GM12878 (cell line): Measurements from ENCODE around the gene MID1. TPM values are rescaled to one million over a fixed set of nuclear protein-coding genes. Genes with fewer than 3 reads are reported as not detected.

Experiments
- ATAC-seq: fragments of 200-7000 bp; cut with Tn5 transposase; 3 replicates; pipeline ENCODE4 v1.9.1; 2020; ENCODE audit warnings: mild to moderate bottlenecking, moderate library complexity
- BruUV-seq: library from RNA; stranded (reverse); fragments of 400-500 nt; replicated peaks from 2 replicates; lab custom pipeline; 2021; lab: Mats Ljungman, UMichigan
- CTCF ChIA-PET: fragments of 300-600 bp; sonication (Branson Sonifier 250); formaldehyde crosslinking; extraction: SDS; loops from one replicate; lab custom pipeline; 2021; ENCODE audit warnings: inconsistent platforms; lab: Yijun Ruan, JAX
- POLR2A ChIA-PET: fragments of 350-600 bp; formaldehyde crosslinking; extraction: SDS; loops from one replicate; lab custom pipeline; 2021; ENCODE audit warnings: inconsistent platforms; lab: Charles Lee
- RAD21 ChIA-PET: fragments of 300-600 bp; sonication (Branson Sonifier 250); formaldehyde crosslinking; loops from one replicate; lab custom pipeline; 2023; ENCODE audit warnings: antibody characterized with exemption; ENCODE audit not compliant: unreplicated experiment; lab: Charles Lee
- SMC1A ChIA-PET: fragments of 300-600 bp; sonication (Branson Sonifier 250); formaldehyde crosslinking; loops from one replicate; lab custom pipeline; 2023; ENCODE audit not compliant: unreplicated experiment, uncharacterized antibody; lab: Charles Lee
- DNase-seq: peaks from one replicate; pipeline ENCODE4 v3.0.0-alpha.2; 2011; ENCODE audit warnings: low read depth, low spot score
- FAIRE-seq: peaks from 3 replicates; lab custom pipeline; 2011; peaks lifted over from hg19 to GRCh38; lab: Jason Lieb, UNC
- H2AFZ ChIP-seq: 2 replicates; pipeline ENCODE4 v1.6.0; 2011; ENCODE audit warnings: low read depth, low read length, control low read depth; ENCODE audit not compliant: control insufficient read depth
- H3K27ac ChIP-seq: 2 replicates; pipeline ENCODE4 v1.5.1; 2011; ENCODE audit warnings: control low read depth; ENCODE audit not compliant: control insufficient read depth, insufficient read depth
- H3K27me3 ChIP-seq, 2 experiments: replicated peaks in 1 of 2; 2 replicates each; pipeline versions ENCODE4 v1.6.0 to v1.6.1; 2011; ENCODE audit warnings: low read length in 1 of 2; ENCODE audit not compliant: control insufficient read depth in 2 of 2, insufficient read depth in 2 of 2
- H3K36me3 ChIP-seq, 2 experiments: 2 replicates each; pipeline ENCODE4 v1.5.1; 2011; ENCODE audit warnings: low read length in 1 of 2; ENCODE audit not compliant: control insufficient read depth in 2 of 2, insufficient read depth in 2 of 2
- H3K4me1 ChIP-seq: 2 replicates; pipeline ENCODE4 v1.6.1; 2011; ENCODE audit warnings: mild to moderate bottlenecking, low read length, moderate library complexity, mixed read lengths; ENCODE audit not compliant: control insufficient read depth, insufficient read depth
- H3K4me2 ChIP-seq: 2 replicates; pipeline ENCODE4 v1.6.0; 2011; ENCODE audit warnings: control low read depth; ENCODE audit not compliant: control insufficient read depth, insufficient read depth
- H3K4me3 ChIP-seq: fragments of 200-600 bp; sonication (generic); 2 replicates; pipeline ENCODE4 v1.5.1; 2016
- H3K79me2 ChIP-seq: 2 replicates; pipeline ENCODE4 v1.6.0; 2011; ENCODE audit warnings: low read length; ENCODE audit not compliant: control insufficient read depth, insufficient read depth
- H3K9ac ChIP-seq: 2 replicates; pipeline ENCODE4 v1.8.0; 2011; ENCODE audit warnings: low read length, control low read depth, mixed read lengths; ENCODE audit not compliant: control insufficient read depth, insufficient read depth
- H3K9me3 ChIP-seq: replicated peaks from 3 replicates; pipeline ENCODE4 v1.5.1; 2011; ENCODE audit warnings: mild to moderate bottlenecking, low read length; ENCODE audit not compliant: control insufficient read depth, insufficient read depth
- H4K20me1 ChIP-seq: 2 replicates; pipeline ENCODE4 v1.6.0; 2011; ENCODE audit not compliant: control insufficient read depth, insufficient read depth
- BACH1 ChIP-seq: fragments of 450-650 bp; IDR thresholded peaks from 2 replicates; pipeline ENCODE4 v1.6.1; 2017; ENCODE audit warnings: mild to moderate bottlenecking, borderline replicate concordance
- BMI1 ChIP-seq: fragments of 450-650 bp; IDR thresholded peaks from 2 replicates; pipeline ENCODE4 v1.6.1; 2016; ENCODE audit warnings: mild to moderate bottlenecking, moderate library complexity, borderline replicate concordance
- CBX5 ChIP-seq: sonication (generic); IDR thresholded peaks from 2 replicates; pipeline ENCODE4 v1.6.1; 2016; ENCODE audit warnings: low read depth, moderate library complexity, mild to moderate bottlenecking, inconsistent platforms
- HCFC1 ChIP-seq: fragments of 150-350 bp; IDR thresholded peaks from 2 replicates; pipeline ENCODE4 v1.6.1; 2014; ENCODE audit warnings: low read length
- KDM1A ChIP-seq: fragments of 200-600 bp; sonication (generic); IDR thresholded peaks from 2 replicates; pipeline ENCODE4 v1.6.1; 2016; ENCODE audit warnings: borderline replicate concordance
- LARP7 ChIP-seq: fragments of 450-650 bp; IDR thresholded peaks from 2 replicates; pipeline ENCODE4 v1.6.1; 2017; ENCODE audit warnings: mild to moderate bottlenecking
- MXI1 ChIP-seq: fragments of 150-350 bp; IDR thresholded peaks from 2 replicates; pipeline ENCODE4 v1.6.1; 2011; ENCODE audit warnings: low read depth, mild to moderate bottlenecking, inconsistent platforms, low read length, improper control_type of control experiment
- MYC ChIP-seq: IDR thresholded peaks from 2 replicates; pipeline ENCODE4 v1.6.1; 2011; ENCODE audit warnings: mild to moderate bottlenecking, low read length, moderate library complexity, inconsistent platforms; ENCODE audit not compliant: insufficient read depth, insufficient replicate concordance, insufficient read length, severe bottlenecking
- NFIC ChIP-seq: IDR thresholded peaks from 2 replicates; pipeline ENCODE4 v1.6.1; 2012; ENCODE audit warnings: low read depth, mild to moderate bottlenecking, inconsistent platforms, low read length, moderate library complexity
- SRF ChIP-seq, 2 experiments: IDR thresholded peaks; 2 replicates each; pipeline ENCODE4 v1.6.1; 2011; ENCODE audit warnings: low read depth in 2 of 2, low read length in 2 of 2, mild to moderate bottlenecking in 1 of 2, moderate library complexity in 1 of 2
- ZNF24 ChIP-seq: fragments of 450-650 bp; IDR thresholded peaks from 2 replicates; pipeline ENCODE4 v1.6.1; 2017; ENCODE audit warnings: antibody characterized with exemption, mild to moderate bottlenecking
- ZNF274 ChIP-seq: IDR thresholded peaks from one replicate; pipeline ENCODE4 v1.8.0; 2011; ENCODE audit not compliant: insufficient read length, insufficient read depth
- WGBS: methylation state at CpG from one replicate; pipeline ENCODE4 v1.1.6; 2016; ENCODE audit warnings: low lambda C conversion rate; ENCODE audit not compliant: insufficient replicate concordance, insufficient coverage; ENCODE audit errors: missing lambda C conversion rate; 5-methylcytosine and 5-hydroxymethylcytosine counted together
- in situ Hi-C: fragments of 300-500 bp; cut with MboI; formaldehyde crosslinking; loops from 9 replicates; pipeline ENCODE4 v1.14.3; 2018; ENCODE audit warnings: mixed read lengths
- intact Hi-C: fragments of 100-400 bp; cut with micrococcal nuclease; formaldehyde crosslinking; loops from one replicate; pipeline ENCODE4 v1.14.2; 2022; ENCODE audit not compliant: unreplicated experiment
- polyA plus RNA-seq, 11 experiments: library from polyadenylated mRNA; depleted of rRNA in 4 of 11; unstranded in 6 of 11; stranded (reverse) in 5 of 11; fragments of >200 nt; fragmentation: Nextera tagmentation in 4 of 11; fragmentation: Illumina TruSeq in 1 of 11; extraction: Ambion mirVana in 4 of 11; extraction: Trizol in 1 of 11; gene quantifications; 1 replicate in 1 of 11; 2 replicates in 10 of 11; pipeline versions ENCODE4 v1.2.1 to v1.2.3, GENCODE V29; 2011 to 2016; ENCODE audit warnings: inconsistent platforms in 2 of 11, missing spikeins in 2 of 11, low read depth in 1 of 11
- total RNA-seq, 4 experiments: library from RNA; depleted of rRNA in 3 of 4; stranded (reverse); fragments of >200 nt in 3 of 4; fragmentation: Illumina TruSeq in 1 of 4; extraction: Trizol in 1 of 4; gene quantifications; 2 replicates each; pipeline versions ENCODE4 v1.2.1 to v1.2.3, GENCODE V29; 2013 to 2021
- TF ChIP-seq, protein P1 (sequence below): IDR thresholded peaks from 2 replicates; pipeline ENCODE4 v1.6.1; 2012; ENCODE audit warnings: mild to moderate bottlenecking, low read depth, low read length
- TF ChIP-seq, protein P2 (sequence below): IDR thresholded peaks from 2 replicates; pipeline ENCODE4 v1.6.1; 2011; ENCODE audit warnings: low read depth, low read length, improper control_type of control experiment, borderline replicate concordance
- TF ChIP-seq, protein P3 (sequence below): fragments of 450-650 bp; IDR thresholded peaks from 2 replicates; pipeline ENCODE4 v1.6.1; 2017; ENCODE audit warnings: mild to moderate bottlenecking, low read depth, inconsistent platforms; ENCODE audit not compliant: poor library complexity, severe bottlenecking
- TF ChIP-seq, protein P4 (sequence below): fragments of 450-650 bp; IDR thresholded peaks from 2 replicates; pipeline ENCODE4 v1.6.1; 2017; ENCODE audit warnings: mild to moderate bottlenecking

Gene MID1
- total and polyA plus RNA-seq, 10 of the 15 experiments (the other 5 are each of a cell fraction or from before 2014, with no cell fraction given) = 0.04 to 0.51 (median 0.14) TPM; not detected in 1

DNA sequence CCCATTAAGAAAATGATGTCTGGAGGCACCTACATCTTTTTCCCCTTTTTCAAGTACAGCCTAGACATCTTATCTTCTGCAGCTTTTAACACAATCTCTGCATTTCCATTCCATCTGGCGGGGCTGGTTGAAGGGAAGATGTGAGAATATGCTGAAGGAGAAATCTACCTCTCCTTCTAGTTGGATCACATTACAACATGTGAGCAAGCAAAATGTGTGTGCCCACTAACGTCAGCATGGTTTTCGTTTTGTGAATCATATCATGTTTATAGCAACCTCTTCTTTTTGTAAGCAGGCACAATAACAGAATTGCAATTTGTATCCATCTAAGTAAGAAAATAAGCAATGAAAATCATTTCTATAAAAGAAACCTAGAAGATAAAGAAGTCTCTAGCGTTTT lies 28.9 kb upstream of the MID1 start (continued):
- TF ChIP-seq, protein P1, sequence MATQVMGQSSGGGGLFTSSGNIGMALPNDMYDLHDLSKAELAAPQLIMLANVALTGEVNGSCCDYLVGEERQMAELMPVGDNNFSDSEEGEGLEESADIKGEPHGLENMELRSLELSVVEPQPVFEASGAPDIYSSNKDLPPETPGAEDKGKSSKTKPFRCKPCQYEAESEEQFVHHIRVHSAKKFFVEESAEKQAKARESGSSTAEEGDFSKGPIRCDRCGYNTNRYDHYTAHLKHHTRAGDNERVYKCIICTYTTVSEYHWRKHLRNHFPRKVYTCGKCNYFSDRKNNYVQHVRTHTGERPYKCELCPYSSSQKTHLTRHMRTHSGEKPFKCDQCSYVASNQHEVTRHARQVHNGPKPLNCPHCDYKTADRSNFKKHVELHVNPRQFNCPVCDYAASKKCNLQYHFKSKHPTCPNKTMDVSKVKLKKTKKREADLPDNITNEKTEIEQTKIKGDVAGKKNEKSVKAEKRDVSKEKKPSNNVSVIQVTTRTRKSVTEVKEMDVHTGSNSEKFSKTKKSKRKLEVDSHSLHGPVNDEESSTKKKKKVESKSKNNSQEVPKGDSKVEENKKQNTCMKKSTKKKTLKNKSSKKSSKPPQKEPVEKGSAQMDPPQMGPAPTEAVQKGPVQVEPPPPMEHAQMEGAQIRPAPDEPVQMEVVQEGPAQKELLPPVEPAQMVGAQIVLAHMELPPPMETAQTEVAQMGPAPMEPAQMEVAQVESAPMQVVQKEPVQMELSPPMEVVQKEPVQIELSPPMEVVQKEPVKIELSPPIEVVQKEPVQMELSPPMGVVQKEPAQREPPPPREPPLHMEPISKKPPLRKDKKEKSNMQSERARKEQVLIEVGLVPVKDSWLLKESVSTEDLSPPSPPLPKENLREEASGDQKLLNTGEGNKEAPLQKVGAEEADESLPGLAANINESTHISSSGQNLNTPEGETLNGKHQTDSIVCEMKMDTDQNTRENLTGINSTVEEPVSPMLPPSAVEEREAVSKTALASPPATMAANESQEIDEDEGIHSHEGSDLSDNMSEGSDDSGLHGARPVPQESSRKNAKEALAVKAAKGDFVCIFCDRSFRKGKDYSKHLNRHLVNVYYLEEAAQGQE = no peak
- TF ChIP-seq BMI1 = no peak
- TF ChIP-seq LARP7 = no peak
- TF ChIP-seq KDM1A = no peak
- TF ChIP-seq CBX5 = no peak
- TF ChIP-seq BACH1 = no peak
- TF ChIP-seq, protein P2, sequence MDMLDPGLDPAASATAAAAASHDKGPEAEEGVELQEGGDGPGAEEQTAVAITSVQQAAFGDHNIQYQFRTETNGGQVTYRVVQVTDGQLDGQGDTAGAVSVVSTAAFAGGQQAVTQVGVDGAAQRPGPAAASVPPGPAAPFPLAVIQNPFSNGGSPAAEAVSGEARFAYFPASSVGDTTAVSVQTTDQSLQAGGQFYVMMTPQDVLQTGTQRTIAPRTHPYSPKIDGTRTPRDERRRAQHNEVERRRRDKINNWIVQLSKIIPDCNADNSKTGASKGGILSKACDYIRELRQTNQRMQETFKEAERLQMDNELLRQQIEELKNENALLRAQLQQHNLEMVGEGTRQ = no peak
- TF ChIP-seq NFIC = no peak

DNA sequence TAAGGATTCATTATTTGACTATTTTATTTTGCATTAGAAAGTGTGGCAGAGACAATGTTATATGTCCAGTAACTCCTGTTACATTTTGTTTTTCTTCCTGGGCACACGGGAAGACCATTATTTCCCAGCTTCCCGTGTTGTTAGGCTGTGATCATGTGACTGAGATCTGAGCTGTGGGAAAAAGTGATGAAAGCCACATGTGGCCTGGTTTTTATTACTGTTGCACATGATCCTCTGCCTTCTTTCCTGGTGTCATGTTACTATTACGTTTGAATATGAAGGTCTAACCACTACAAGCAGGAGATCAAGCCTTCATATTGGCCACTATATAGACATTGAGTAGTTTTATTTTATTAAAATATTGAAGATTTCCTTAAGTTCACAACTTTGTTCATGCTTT lies 28.2 kb upstream of the MID1 start:
- intact Hi-C loops = no loop called here
- H3K4me1 ChIP-seq = no peaks in the 10 kb centered on the region
- H3K36me3 ChIP-seq = no peaks in the 10 kb centered on the region
- 5% methylated on average over 3 of the region's 3 CpGs for WGBS
- ChIA-PET RAD21 (no interaction called here), POLR2A (interaction anchor here (0.6 kb wide), 1 partner anchor 9 kb away, joined by 3 read pairs; no protein-coding TSS in a partner anchor), CTCF (no interaction called here), SMC1A (interaction anchor here (0.8 kb wide), 1 partner anchor 458 kb away, joined by 3 read pairs; no protein-coding TSS in a partner anchor)
- no peaks in the 10 kb centered on the region for H3K79me2 ChIP-seq
- FAIRE-seq = no peak
- no peaks in the 10 kb centered on the region for H3K9me3 ChIP-seq
- in situ Hi-C loops = no loop called here
- no peak overlapping the region for H2AFZ ChIP-seq
- no peak overlapping the region for H3K9ac ChIP-seq
- no peak overlapping the region for H3K4me2 ChIP-seq
- H3K27me3 ChIP-seq = no peaks in the 10 kb centered on the region
- no peaks in the 10 kb centered on the region for H4K20me1 ChIP-seq
- DNase-seq = no peak
- no TSS peak for BruUV-seq
- H3K4me3 ChIP-seq = no peak overlapping the region
- ATAC-seq = no peak
- no peak overlapping the region for H3K27ac ChIP-seq
- TF ChIP-seq SRF (IDR thresholded peaks at IDR 0.05; ENCODE audit: low read depth in 2 of 2, low read length in 2 of 2) (no peak), BACH1 (no peak), MXI1 (no peak), MYC (no peak), ZNF24 (no peak), HCFC1 (no peak), ZNF274 (no peak)
- TF ChIP-seq, protein P3, sequence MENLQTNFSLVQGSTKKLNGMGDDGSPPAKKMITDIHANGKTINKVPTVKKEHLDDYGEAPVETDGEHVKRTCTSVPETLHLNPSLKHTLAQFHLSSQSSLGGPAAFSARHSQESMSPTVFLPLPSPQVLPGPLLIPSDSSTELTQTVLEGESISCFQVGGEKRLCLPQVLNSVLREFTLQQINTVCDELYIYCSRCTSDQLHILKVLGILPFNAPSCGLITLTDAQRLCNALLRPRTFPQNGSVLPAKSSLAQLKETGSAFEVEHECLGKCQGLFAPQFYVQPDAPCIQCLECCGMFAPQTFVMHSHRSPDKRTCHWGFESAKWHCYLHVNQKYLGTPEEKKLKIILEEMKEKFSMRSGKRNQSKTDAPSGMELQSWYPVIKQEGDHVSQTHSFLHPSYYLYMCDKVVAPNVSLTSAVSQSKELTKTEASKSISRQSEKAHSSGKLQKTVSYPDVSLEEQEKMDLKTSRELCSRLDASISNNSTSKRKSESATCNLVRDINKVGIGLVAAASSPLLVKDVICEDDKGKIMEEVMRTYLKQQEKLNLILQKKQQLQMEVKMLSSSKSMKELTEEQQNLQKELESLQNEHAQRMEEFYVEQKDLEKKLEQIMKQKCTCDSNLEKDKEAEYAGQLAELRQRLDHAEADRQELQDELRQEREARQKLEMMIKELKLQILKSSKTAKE = no peak
- TF ChIP-seq, protein P4, sequence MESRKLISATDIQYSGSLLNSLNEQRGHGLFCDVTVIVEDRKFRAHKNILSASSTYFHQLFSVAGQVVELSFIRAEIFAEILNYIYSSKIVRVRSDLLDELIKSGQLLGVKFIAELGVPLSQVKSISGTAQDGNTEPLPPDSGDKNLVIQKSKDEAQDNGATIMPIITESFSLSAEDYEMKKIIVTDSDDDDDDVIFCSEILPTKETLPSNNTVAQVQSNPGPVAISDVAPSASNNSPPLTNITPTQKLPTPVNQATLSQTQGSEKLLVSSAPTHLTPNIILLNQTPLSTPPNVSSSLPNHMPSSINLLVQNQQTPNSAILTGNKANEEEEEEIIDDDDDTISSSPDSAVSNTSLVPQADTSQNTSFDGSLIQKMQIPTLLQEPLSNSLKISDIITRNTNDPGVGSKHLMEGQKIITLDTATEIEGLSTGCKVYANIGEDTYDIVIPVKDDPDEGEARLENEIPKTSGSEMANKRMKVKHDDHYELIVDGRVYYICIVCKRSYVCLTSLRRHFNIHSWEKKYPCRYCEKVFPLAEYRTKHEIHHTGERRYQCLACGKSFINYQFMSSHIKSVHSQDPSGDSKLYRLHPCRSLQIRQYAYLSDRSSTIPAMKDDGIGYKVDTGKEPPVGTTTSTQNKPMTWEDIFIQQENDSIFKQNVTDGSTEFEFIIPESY = no peak
